Stomach (tissue), 4 donors: Measurements from ENCODE around the gene CADPS.

Experiments used
- POLR2A ChIP-seq, 4 donors: fragments of 450-650 bp; IDR thresholded peaks; one replicate each; pipeline ENCODE4 v1.6.1; 2016; ENCODE audit warnings: antibody characterized with exemption in 4 of 4, control low read depth in 2 of 4, mild to moderate bottlenecking in 1 of 4, moderate library complexity in 1 of 4
- POLR2AphosphoS5 ChIP-seq, 3 donors: sonication (generic); formaldehyde crosslinking; IDR thresholded peaks; one replicate each; pipeline ENCODE4 v1.6.1; 2016; ENCODE audit warnings: antibody characterized with exemption in 3 of 3
- TF ChIP-seq, protein P1 (sequence below), 7 experiments: fragments of 450-650 bp in 4 of 7; fragments of 200-600 bp in 3 of 7; sonication (generic) in 3 of 7; IDR thresholded peaks; one replicate each; pipeline ENCODE4 v1.5.1; 2016 to 2019; ENCODE audit warnings: antibody characterized with exemption in 7 of 7, control low read depth in 2 of 7, mild to moderate bottlenecking in 1 of 7

DNA sequence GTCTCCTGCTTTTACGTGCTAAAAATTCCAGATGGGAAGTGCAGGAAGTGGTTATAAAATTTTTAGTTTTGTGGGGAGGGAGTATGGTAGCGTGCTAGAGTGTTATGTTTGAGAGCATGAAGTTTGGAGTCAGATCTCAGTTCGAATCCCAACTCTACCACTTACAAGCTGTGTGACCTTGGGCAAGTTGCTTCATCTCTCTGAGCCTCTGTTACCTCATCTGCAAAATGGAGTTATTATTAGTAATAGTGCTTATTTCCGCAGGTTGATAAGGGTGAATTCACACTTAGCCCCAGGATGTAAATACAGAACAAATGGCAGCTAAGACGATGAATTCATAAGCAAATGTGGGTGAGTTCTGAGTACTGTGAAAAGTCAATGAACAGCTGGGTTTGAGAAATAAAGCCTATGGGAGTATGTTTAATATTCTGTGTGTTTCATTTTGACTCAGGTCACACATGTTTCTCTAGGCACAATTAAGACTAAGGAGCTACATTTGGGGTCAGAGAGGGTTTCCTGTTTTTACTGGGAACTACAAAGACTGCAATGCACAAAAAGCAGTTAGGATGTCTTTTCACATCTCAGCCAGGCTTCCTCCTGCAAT lies 428.8 kb downstream of the CADPS start:
- TF ChIP-seq, protein P1, sequence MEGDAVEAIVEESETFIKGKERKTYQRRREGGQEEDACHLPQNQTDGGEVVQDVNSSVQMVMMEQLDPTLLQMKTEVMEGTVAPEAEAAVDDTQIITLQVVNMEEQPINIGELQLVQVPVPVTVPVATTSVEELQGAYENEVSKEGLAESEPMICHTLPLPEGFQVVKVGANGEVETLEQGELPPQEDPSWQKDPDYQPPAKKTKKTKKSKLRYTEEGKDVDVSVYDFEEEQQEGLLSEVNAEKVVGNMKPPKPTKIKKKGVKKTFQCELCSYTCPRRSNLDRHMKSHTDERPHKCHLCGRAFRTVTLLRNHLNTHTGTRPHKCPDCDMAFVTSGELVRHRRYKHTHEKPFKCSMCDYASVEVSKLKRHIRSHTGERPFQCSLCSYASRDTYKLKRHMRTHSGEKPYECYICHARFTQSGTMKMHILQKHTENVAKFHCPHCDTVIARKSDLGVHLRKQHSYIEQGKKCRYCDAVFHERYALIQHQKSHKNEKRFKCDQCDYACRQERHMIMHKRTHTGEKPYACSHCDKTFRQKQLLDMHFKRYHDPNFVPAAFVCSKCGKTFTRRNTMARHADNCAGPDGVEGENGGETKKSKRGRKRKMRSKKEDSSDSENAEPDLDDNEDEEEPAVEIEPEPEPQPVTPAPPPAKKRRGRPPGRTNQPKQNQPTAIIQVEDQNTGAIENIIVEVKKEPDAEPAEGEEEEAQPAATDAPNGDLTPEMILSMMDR (IDR thresholded peaks at IDR 0.05) = no peak
- TF ChIP-seq POLR2A (IDR thresholded peaks at IDR 0.05) (no peak), POLR2AphosphoS5 (IDR thresholded peaks at IDR 0.05) (no peak)
